Forelimb muscle (tissue), 1 donor: ENCODE data around the gene CWH43. TPM values are rescaled to one million over a fixed set of nuclear protein-coding genes. Genes with fewer than 3 reads are reported as not detected.
"Not testable (repeated sequence)": the region's sequence is repeated elsewhere in the genome, so short reads cannot be mapped to it uniquely, and the experiment has no call there.

ENCODE experiments used
- DNase-seq: peaks from one replicate; pipeline ENCODE4 v3.0.0-alpha.2; 2013; ENCODE audit warnings: low read depth
- polyA plus RNA-seq: library from polyadenylated mRNA; unstranded; fragments of 120-200 nt; gene quantifications from one replicate; pipeline ENCODE4 v1.2.1, GENCODE V29; 2013; ENCODE audit not compliant: insufficient read length

CWH43 gene
- polyA plus RNA-seq, 1 donor, result not detected

DNA sequence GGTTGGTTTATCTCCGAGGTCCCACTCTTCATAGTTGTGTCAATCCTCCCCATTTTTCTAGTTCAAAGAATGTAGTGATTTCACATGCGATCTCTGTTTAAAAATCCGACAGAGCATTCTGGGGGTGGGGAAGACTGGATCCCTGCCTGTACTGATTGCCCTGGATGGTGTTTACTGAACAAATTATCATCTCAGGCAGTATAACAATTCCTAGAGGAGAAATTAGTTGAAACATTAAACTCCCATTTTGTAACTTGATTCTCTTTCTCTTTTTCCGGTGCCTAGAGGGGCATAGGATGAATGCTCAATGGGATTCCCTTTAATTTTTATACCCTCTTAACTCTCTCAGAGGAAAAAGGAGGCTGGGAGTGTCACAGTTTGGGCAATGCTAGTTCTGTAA is 10.0 kb upstream of the CWH43 start:
- DNase-seq, result no peak

- no peak for DNase-seq
Observed at GRCh38 chr4:48979914-48980579, 6.0 kb upstream of the CWH43 start.

GRCh38 chr4:48984005-48984404 is 2.1 kb upstream of the CWH43 start:
- DNase-seq, result not testable (repeated sequence)

DNA sequence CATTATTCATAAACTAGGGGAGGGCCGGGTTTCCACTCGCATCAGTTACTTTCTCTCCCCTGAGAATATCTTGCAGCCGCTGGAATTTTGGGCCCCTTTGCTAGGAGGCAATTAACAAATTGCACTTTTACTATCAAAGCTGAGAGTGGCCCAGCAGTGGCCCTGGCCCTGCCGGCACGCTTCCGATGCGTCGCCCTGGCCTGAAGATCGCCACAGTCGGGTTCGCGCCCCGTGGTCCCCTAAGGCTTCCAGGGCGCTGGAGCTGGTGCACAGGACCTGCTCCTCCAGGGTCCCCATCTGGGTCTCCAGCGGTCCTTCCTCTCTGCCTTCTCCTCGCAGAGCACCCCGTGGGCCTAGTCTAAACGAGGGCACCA is 486 bp upstream of the CWH43 start:
- DNase-seq, result no peak

- no peak for DNase-seq
Observed at GRCh38 chr4:48986654-48987164, 634 bp downstream of the CWH43 start.

DNA sequence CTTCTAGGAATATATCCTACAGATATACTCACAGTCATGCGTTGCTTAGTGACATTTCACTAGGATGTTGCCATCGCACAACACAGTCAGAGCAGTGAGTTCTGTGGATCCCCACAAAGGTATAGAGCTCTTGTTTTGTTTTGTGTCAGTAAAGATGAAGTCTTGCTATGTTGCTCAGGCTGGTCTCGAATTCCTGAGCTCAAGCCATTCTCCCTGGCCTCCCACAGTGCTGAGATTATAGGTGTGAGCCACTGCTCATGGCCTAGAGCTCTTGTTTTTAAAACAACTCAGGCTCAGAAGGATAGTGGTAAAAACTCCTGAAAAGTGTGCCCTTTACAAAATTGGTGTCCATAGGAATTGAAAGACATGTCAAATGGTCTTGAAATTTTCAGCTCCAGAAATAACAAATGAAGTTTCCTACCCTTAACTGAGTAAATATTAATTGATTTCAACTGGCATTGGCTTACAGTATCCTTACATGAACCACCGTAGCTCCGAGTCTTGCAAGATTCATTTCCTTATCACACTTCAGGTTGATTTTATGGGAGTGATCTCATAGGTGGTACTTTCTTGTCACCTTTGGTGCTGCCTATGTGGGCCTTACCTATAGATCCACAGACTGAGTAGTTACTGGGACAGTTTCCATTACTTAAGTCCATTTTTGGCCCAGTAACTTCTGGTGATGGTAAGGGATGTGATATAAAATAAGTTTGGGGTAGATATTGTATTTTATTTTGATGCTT is 3.6 kb downstream of the CWH43 start:
- DNase-seq, result no peak

DNA sequence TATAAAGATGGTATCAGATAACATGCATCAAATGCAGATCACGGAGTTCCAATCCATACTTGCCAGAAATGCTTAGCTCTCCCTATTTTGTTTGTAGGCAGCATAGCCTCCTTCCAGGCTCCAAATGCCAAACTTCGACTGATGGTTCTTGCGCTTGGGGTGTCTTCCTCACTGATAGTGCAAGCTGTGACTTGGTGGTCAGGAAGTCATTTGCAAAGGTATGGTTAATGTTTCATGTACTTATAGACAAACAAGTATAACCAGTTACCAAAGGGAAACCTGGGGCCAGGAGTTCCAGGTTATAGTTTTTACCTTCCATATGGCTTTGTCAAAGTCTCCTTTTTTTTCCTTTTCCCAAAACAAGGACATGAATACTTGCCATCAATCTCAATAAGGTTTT is 5.3 kb downstream of the CWH43 start:
- DNase-seq, result no peak

- DNase-seq, result no peak
Observed at GRCh38 chr4:48997962-48998361, 11.9 kb downstream of the CWH43 start.

DNA sequence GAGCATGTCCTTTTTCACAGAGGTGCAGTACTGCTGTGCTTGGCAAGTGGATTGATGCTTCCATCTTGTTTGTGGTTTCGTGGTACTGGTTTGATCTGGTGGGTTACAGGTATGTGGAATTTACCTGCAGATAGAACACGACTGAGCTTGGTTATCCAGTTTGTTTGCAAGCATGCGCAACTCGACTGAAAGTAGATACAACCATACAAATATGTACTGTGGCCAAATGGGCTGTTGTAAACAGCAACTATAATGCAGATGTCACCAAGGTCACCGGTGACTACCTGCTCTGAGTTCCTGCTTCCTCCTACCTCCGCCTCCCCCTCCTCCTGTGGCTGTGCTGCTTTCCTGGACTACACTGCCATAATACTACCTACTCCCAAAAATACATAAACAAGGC is 12.4 kb downstream of the CWH43 start:
- no peak for DNase-seq

DNA sequence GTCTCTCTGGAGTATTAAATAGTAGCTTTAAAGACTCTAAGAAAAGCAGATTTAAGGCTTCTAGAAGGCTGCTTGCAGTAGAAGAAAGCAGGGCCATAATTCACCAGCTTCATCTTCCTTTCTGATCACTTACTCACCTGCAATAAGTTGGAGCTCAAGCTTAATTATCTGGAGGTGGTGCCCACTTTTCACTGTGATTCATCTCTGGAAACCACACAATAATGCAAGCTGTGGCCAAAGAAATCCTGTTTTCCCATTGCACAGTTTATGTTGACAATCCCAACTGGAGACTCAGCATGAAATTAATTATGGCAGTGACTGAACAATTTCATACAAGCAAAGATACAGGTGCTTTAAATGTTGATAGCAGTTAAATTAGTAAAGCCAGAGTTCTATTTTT is 14.7 kb downstream of the CWH43 start:
- no peak for DNase-seq

DNA sequence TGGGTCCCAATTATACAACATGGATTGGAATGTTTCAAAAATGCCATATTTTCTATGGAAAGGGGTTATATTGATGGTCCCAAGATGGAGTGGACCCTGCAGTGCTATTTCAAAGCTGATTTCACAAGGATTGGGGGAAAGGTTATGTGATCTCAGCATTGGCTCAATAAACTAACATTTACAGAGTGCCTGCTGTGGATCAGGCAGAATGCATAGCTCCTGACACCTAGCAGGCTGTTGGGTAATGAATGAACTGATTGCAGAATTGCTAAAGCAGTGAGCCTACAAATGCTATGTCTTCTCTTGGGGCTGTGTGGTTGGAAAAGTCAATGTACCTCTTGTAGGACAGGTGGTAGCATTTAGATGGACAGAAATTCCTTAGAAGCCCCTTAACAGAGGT is 16.9 kb downstream of the CWH43 start:
- no peak for DNase-seq

GRCh38 chr4:49018718-49019295 is 32.7 kb downstream of the CWH43 start:
- DNase-seq, result no peak

- DNase-seq, result no peak
Observed at GRCh38 chr4:49032440-49033161, 46.5 kb downstream of the CWH43 start.

DNA sequence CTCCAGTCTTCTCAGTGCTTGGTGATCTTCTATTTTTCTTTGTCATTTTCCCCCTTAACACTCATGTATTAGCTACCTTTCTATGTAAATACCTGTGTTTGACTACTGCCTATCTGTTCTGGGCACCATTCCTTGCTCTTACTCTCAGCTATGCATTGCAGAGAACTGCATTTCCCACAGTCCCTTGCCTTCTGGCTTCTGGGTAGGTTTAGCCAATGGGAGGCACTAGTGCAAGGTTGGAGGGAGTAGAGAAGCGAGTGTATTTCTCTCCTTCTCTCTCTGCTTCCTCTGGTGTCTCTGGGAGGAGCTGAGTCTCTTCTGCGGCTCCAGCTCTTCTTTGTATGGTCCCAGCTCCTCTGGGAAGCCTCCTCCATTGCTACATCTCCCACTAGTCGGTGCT is 50.5 kb downstream of the CWH43 start:
- no peak for DNase-seq

- no peak for DNase-seq
Observed at GRCh38 chr4:49044270-49044669, 58.2 kb downstream of the CWH43 start.

GRCh38 chr4:49058306-49058705 is 72.2 kb downstream of the CWH43 start:
- no peak for DNase-seq

DNA sequence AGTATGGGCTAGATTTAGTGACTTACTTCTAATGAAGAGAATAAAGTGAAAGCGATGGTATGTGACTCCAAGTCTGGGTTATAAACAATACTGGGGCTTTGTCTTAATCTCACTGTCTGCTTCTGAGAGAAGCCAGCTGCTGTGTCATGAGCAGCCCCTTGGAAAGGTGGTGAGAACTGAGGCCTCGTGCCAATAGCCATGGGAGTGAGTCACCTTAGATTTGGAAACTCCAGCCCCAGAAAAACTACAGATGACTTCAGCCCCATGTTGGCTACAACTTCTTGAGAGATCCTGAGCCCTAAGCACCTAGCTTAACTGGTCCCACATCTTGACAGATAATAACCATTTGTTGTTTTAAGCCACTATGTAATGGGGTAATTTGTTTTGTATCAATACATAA is 77.6 kb downstream of the CWH43 start:
- no peak for DNase-seq

GRCh38 chr4:49072196-49072595 is 86.1 kb downstream of the CWH43 start:
- not testable (repeated sequence) for DNase-seq

GRCh38 chr4:49091883-49092282 is 105.8 kb downstream of the CWH43 start:
- not testable (repeated sequence) for DNase-seq

DNA sequence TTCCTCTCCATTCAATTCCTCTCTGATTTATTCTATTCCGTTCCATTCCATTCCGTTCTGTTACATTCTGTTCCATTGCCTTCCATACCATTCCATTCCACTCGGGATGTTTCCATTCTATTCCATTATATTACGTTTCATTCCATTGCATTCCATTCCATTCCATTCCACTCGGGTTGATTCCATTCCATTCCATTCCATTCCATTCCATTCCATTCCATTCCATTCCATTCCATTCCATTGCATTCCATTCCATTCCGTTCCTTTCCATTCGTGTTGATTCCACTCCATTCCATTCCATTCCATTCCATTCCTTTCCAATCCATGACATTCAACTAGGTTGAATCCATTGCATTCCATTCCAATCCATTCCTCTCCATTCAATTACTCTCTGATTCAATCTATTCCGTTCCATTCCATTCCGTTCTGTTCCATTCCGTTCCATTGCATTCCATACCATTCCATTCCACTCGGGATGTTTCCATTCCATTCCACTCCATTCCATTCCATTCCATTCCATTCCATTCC is 106.6 kb downstream of the CWH43 start:
- DNase-seq, result not testable (repeated sequence)

GRCh38 chr4:49096215-49096614 is 110.1 kb downstream of the CWH43 start:
- not testable (repeated sequence) for DNase-seq

GRCh38 chr4:49096627-49097026 is 110.6 kb downstream of the CWH43 start:
- DNase-seq, result not testable (repeated sequence)
